ENCODE measurements around the gene FGD4. TPM values are rescaled to one million over a fixed set of nuclear protein-coding genes. Genes with fewer than 3 reads are reported as not detected.
A peak's percentile ranks its signal among the peaks of the same experiment; 100 is the strongest.

FGD4 gene
- total RNA-seq, 1 experiment from 2014 or later, result 31.6 TPM

DNA sequence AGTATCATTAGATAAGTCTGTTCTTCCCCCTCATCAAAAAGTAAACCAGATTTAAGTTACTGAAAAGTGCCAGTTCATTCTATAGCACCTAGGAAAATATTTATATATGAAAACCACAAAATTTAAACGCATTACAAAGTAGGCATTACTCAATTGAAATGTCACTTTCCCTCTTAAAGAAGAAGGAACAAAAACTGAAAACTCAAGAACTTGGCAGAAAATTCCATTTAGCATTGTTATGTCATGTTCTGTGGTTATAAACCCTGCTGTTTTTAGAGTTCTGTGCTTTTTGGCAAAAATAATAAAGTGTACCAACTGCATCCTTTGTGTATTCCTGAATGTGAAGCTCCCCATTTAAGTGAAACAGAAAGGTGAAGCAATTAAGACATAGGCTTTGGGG, 3.6 kb downstream of the FGD4 start:
- Mint-ChIP-seq H3K4me3 (ENCODE audit: unreplicated experiment) (no peak overlapping the region), H3K9me3 (ENCODE audit: unreplicated experiment) (no peaks in the 10 kb centered on the region), H3K4me1 (ENCODE audit: low read depth, unreplicated experiment) (peaks cover 8% of the 10 kb centered on the region), H3K36me3 (ENCODE audit: insufficient read depth, unreplicated experiment) (peaks cover 42% of the 10 kb centered on the region), H3K27me3 (ENCODE audit: insufficient read depth, unreplicated experiment) (no peaks in the 10 kb centered on the region), H3K27ac (ENCODE audit: unreplicated experiment) (no peak overlapping the region)
- DNase-seq, result no peak
- Histone ChIP-seq H3K27me3 (replicated peaks; ENCODE audit: control insufficient read depth, insufficient read depth, low read length) (no peaks in the 10 kb centered on the region), H3K36me3 (ENCODE audit: control insufficient read depth, insufficient read depth, low read length) (peaks cover 2% of the 10 kb centered on the region; the same call in 1 of the 2 replicates), H3K9me3 (no peaks in the 10 kb centered on the region), H3K4me3 (ENCODE audit: low read depth, low read length) (no peak overlapping the region), H3K4me1 (peaks cover 12% of the 10 kb centered on the region)
- intact Hi-C loops (cut with micrococcal nuclease; ENCODE audit: unreplicated experiment), result no loop called here
- TSS peak; percentile 0 for BruUV-seq (replicated peaks)
- TF ChIP-seq CTCF (IDR thresholded peaks at IDR 0.05; ENCODE audit: insufficient read depth in 1 of 2, low read depth in 1 of 2, low read length in 1 of 2, severe bottlenecking in 1 of 2, unreplicated experiment in 1 of 2), result no peak
- ChIA-PET POLR2A (interaction anchor here (0.5 kb wide), 1 partner anchor 251 kb away, joined by 3 read pairs; no protein-coding TSS in a partner anchor), CTCF (no interaction called here)

DNA sequence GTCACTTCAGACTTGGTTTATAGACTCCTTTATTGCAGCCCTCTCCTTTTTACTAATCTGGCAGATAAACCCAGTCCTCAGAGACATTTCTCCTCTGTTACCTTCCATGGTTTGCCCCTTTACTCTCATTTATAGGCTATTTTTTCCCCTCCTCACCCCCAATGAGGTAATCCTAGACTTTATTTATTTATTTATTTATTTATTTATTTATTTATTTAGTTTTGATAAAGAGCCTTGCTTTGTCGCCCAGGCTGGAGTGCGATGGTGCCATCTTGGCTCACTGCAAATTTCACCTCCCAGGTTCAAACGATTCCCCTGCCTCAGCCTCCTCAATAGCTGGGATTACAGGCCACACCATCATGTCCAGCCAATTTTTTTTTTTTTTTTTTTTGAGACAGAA, 8.4 kb downstream of the FGD4 start:
- POLR2A ChIA-PET, result interaction anchor here (1.6 kb wide), 1 partner anchor 8 kb away, joined by 5 read pairs; no protein-coding TSS in a partner anchor
- no peak for DNase-seq
- CTCF ChIA-PET, result interaction anchor here (0.7 kb wide), 1 partner anchor 210 kb away, joined by 6 read pairs; no protein-coding TSS in a partner anchor

GRCh38 chr12:32413412-32413811, 14.1 kb downstream of the FGD4 start:
- POLR2A ChIA-PET, result no interaction called here

More for the DNA sequence above, 8.4 kb downstream of the FGD4 start:
- H3K4me3 Mint-ChIP-seq (ENCODE audit: unreplicated experiment), result no peak overlapping the region
- Histone ChIP-seq H3K27me3 (replicated peaks; ENCODE audit: control insufficient read depth, insufficient read depth, low read length) (no peaks in the 10 kb centered on the region), H3K36me3 (ENCODE audit: control insufficient read depth, insufficient read depth, low read length) (no peaks in the 10 kb centered on the region), H3K4me3 (ENCODE audit: low read depth, low read length) (no peak overlapping the region), H3K4me1 (no peaks in the 10 kb centered on the region), H3K9me3 (no peaks in the 10 kb centered on the region)
- H3K9me3 Mint-ChIP-seq (ENCODE audit: unreplicated experiment), result no peaks in the 10 kb centered on the region
- H3K27me3 Mint-ChIP-seq (ENCODE audit: insufficient read depth, unreplicated experiment), result no peaks in the 10 kb centered on the region
- H3K36me3 Mint-ChIP-seq (ENCODE audit: insufficient read depth, unreplicated experiment), result peaks cover 43% of the 10 kb centered on the region
- intact Hi-C loops (cut with micrococcal nuclease; ENCODE audit: unreplicated experiment), result no loop called here
- no peak for TF ChIP-seq CTCF (IDR thresholded peaks at IDR 0.05; ENCODE audit: insufficient read depth in 1 of 2, low read depth in 1 of 2, low read length in 1 of 2, severe bottlenecking in 1 of 2, unreplicated experiment in 1 of 2)
- peaks cover 6% of the 10 kb centered on the region for H3K4me1 Mint-ChIP-seq (ENCODE audit: low read depth, unreplicated experiment)
- BruUV-seq (replicated peaks), result no TSS peak
- peak overlapping the region; percentile 1 for H3K27ac Mint-ChIP-seq (ENCODE audit: unreplicated experiment)

More at GRCh38 chr12:32413412-32413811, 14.1 kb downstream of the FGD4 start:
- H3K4me3 ChIP-seq (ENCODE audit: low read depth, low read length), result no peak overlapping the region
- H3K4me1 Mint-ChIP-seq (ENCODE audit: low read depth, unreplicated experiment), result peaks cover 32% of the 10 kb centered on the region
- H3K36me3 Mint-ChIP-seq (ENCODE audit: insufficient read depth, unreplicated experiment), result peaks cover 34% of the 10 kb centered on the region
- intact Hi-C loops (cut with micrococcal nuclease; ENCODE audit: unreplicated experiment), result no loop called here
- peaks cover 4% of the 10 kb centered on the region; the same call in 1 of the 2 replicates for H3K4me1 ChIP-seq
- CTCF ChIA-PET, result no interaction called here
- H3K9me3 Mint-ChIP-seq (ENCODE audit: unreplicated experiment), result no peaks in the 10 kb centered on the region
- no TSS peak for BruUV-seq (replicated peaks)
- no peak for DNase-seq
- H3K36me3 ChIP-seq (ENCODE audit: control insufficient read depth, insufficient read depth, low read length), result no peaks in the 10 kb centered on the region; the same call in 1 of the 2 replicates
- H3K27ac Mint-ChIP-seq (ENCODE audit: unreplicated experiment), result no peak overlapping the region
- no peaks in the 10 kb centered on the region for H3K27me3 Mint-ChIP-seq (ENCODE audit: insufficient read depth, unreplicated experiment)
- TF ChIP-seq CTCF (IDR thresholded peaks at IDR 0.05; ENCODE audit: insufficient read depth in 1 of 2, low read depth in 1 of 2, low read length in 1 of 2, severe bottlenecking in 1 of 2, unreplicated experiment in 1 of 2), result no peak
- H3K27me3 ChIP-seq (replicated peaks; ENCODE audit: control insufficient read depth, insufficient read depth, low read length), result no peaks in the 10 kb centered on the region
- H3K9me3 ChIP-seq, result no peaks in the 10 kb centered on the region
- H3K4me3 Mint-ChIP-seq (ENCODE audit: unreplicated experiment), result no peak overlapping the region

All from Caco-2 (cell line).